Measurements from ENCODE around the gene SCLY.

- TF ChIP-seq, protein P1, sequence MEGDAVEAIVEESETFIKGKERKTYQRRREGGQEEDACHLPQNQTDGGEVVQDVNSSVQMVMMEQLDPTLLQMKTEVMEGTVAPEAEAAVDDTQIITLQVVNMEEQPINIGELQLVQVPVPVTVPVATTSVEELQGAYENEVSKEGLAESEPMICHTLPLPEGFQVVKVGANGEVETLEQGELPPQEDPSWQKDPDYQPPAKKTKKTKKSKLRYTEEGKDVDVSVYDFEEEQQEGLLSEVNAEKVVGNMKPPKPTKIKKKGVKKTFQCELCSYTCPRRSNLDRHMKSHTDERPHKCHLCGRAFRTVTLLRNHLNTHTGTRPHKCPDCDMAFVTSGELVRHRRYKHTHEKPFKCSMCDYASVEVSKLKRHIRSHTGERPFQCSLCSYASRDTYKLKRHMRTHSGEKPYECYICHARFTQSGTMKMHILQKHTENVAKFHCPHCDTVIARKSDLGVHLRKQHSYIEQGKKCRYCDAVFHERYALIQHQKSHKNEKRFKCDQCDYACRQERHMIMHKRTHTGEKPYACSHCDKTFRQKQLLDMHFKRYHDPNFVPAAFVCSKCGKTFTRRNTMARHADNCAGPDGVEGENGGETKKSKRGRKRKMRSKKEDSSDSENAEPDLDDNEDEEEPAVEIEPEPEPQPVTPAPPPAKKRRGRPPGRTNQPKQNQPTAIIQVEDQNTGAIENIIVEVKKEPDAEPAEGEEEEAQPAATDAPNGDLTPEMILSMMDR (IDR thresholded peaks at IDR 0.05; ENCODE audit: poor library complexity) = no peak
- TF ChIP-seq EZH2 (IDR thresholded peaks at IDR 0.05; ENCODE audit: borderline replicate concordance) = no peak
These were observed 37.2 kb upstream of the SCLY start for GRCh38 chr2:238023608-238024007.

All from hepatocyte (in vitro differentiated cells).